PC-9 (cell line): ENCODE data around the gene ZYG11B.
"Not testable (repeated sequence)": the region's sequence is repeated elsewhere in the genome, so short reads cannot be mapped to it uniquely, and the experiment has no call there.

Experiments
- CTCF ChIP-seq: fragments of 200-600 bp; sonication (generic); conservative IDR thresholded peaks from 2 replicates; pipeline ENCODE4 v1.6.1; 2017; ENCODE audit warnings: mixed run types, antibody characterized with exemption, mild to moderate bottlenecking, moderate library complexity
- EZH2 ChIP-seq: fragments of 200-600 bp; sonication (generic); IDR thresholded peaks from 2 replicates; pipeline ENCODE4 v1.8.0; 2017; ENCODE audit warnings: antibody characterized with exemption, low read depth

- not testable (repeated sequence) for TF ChIP-seq CTCF, EZH2
These were observed 118.9 kb downstream of the ZYG11B start for GRCh38 chr1:52845119-52845518.
